ENCODE data around the gene AAMP. TPM values are rescaled to one million over a fixed set of nuclear protein-coding genes. Genes with fewer than 3 reads are reported as not detected.

The AAMP gene
- polyA plus RNA-seq, 12 donors: 74.7 to 93.4 (median 82.9) TPM; not detected in 1

DNA sequence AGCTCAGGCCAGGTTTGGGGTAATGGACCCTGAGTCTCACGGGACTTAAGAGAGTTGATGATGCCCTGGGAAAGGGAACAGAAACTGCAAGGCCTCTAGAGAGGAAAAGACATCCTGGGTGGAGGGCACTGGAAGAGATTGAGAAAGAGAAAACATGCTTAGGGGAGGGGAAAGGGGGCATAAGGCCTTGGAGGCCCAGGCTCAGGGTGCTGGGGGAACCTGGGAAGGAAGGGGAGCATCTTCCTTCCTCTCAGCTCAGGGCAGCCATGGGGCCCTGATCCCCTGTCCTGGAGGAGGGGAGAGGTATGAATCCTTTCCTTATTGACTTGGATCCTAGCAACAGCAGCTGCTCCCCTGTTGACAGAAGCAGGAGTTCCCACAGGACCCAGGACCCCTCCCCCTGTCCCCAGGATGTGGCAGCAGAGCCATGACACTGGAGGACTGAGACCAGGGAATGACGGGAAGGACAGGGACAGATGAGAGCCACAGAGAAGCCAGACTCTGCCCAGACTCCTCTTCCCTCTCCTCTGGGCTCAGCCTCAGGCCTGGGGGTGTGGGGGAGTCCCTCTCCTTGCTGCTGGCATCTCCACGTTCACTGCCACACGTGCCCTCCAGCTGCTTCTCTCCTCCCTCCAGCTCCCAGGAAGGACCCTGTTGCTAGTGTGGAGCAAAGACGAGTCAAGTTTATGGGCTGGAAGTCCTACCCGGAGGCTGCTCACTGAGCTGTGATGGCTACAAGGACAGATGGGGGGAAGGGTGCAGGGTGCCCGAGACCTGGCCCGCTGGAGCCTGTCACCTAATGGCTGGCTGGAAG lies 8.3 kb downstream of the AAMP start:
- DNase-seq: no peak

DNA sequence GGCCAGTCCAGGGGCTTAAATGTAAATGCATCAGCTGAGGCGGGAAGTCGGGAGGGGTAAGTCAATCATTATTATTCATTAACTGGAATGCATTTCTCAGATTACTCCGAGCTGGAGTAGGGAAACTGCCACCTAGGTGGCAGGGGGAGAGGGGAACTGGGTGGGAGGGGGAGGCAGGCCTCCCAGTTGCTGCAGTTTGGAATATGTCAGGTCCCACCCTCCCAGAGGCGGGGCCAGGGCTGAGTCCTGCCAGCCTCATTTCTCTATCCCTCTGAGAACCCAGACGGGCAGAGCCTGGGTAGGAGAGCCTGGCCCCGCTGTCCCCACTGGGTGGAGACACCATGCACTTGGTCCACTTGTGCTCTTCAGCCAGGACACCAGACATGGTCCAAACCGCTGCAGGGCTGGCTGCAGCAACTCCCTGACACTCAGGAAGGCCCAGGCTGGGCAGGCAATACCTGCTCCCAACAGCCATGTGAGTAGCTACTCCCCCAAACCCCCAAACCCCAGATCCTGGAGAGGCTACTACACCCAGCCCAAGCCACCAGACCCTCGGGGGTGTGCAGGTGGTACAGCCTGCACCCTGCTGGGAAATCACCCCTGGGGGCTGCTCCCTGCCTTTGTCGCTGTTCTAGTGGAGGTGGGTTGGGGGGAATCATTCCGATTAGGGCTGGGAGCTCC lies 9.1 kb downstream of the AAMP start, which contains the start of gene GPBAR1:
GPBAR1 (plus strand) TSS at position 274 of the 681 bp plus-strand sequence. CDS start 1,710 bp downstream, outside the sequence.
- no peak for DNase-seq

DNA sequence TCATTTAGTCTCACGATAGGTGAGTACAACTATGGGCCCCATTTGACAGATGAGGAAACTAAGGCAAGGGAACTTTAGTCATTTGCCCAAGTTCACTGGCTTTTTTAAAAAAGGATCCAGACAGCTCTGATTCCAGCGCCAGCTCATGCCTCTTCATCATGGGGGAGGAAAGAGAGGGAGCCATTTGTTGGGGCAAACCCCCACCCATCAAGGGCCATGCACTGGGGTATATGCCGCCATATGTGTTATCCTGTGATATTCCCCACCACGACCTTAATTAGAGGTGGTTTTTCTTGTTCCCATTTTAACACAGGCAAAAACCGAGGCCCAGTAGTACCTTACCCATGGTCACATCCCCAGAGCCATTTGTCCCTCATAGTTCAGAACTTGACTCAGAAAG lies 9.8 kb downstream of the AAMP start:
- DNase-seq: no peak

DNA sequence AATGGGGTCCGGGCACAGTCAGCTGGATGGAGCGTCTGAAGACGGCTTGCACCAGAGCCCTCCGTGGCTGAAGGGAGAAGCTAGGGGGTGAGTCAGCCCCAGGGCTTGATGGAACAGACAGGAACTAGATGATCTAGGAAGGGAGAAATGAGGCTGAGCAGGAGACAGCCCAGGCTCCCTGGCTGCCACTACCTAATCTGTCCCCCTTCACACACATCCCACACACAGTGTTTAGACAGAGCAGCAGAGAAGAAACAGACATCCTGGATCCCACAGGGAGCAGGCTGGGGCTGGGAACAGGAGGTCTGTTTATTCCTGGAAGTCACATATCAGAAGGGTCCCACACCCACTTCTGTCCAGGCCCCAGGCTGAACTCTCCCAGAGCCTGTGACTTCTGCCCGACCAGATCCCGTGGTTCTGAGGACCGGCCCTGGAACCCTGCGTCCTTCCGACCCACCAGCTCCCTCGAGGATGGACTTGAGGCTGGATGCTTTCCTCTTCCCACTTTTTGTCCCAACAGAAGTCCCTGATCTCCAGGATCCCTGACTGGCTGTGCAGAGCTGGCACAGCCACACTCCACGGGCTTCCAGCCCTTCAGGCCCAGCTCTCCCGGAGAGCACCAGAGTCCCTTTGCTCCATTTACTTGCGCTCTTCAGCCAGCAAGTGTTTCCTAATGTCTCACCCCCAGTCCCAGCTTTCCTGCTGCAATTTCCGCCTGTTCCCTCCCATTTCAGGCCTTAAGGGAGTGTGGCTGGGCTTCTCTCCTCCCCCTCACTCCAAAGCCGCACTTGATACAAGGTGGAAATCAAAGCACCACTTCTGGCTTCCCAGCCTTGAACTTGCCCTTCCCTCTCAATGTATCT lies 10.6 kb downstream of the AAMP start:
- no peak for DNase-seq

DNA sequence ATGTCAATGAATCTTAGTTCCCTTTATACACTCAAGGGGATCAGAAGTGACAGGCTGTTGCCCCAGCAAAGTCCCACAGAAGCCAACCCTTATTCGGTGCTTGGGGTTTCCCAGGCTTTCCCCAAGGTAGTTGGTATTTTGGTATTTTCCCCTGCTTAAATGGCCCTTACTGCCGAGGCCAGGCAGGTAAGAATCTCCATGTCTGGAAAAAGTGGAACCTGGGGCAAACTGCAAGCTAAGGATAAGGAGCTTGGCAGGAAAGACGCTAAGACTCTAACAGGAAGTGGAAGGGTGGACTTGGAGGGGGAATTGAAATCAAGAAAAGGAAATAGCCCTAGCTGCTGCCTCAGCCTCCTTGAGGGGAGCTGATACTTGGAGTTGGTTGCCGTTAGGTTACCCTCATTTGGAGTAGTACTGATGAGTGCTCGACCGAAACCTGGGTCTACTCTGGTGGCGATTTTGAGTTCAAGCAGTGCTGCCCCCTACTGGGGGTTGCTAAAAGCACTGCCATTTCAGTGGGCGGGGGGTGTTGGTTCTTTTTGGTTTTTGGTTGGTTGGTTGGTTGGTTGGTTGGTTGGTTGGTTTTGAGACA lies 12.5 kb downstream of the AAMP start:
- no peak for DNase-seq

DNA sequence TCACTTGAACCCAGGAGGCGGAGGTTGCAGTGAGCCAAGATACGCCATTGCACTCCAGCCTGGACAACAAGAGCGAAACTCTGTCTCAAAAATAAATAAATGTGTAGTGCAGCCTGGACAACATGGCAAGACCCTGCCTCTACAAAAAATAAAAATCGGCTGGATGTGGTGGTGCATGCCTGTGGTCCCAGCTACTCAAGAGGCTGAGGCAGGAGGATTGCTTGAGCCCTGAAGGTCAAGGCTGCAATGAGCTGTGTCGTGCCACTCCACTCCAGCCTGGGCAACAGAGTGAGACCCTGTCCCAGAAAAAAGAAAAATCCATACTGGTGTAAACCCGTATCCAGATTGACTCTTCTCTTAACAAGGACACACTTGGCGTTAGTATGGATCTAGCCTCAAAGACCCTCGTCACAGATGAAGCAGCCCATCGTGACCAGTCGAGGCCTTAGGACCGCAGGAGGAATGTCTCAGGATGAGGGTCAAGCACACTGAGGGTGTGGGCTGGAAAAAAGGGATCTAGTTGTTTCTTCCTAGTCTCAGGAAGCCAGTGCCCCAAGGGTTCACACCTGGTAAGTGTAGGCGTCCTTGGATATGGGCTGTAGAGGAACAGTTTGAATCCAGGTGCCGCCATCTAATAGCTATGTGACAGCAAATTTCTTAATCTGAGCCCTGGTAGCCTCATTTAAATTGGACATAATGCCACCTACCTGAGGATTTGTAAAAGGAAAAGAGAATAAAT lies 13.2 kb downstream of the AAMP start:
- no peak for DNase-seq

DNA sequence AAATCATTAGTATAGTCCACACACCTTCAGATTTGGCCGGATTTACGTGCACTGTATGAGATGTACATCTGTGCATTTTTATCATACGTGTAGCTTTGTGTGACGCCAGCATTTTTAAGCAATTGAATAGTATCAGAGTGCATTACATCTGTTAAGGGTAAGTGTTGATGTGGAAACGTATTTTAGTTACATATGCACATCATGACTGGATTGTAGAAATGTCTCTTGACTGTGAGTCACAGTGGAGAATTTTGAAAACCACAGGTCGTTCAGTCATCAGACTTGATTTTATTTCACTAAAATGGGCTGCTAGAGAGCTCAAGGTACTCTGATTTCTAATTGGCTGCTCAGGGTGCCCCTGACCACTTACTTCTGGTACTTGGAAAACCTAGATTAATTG lies 14.5 kb downstream of the AAMP start:
- no peak for DNase-seq

DNA sequence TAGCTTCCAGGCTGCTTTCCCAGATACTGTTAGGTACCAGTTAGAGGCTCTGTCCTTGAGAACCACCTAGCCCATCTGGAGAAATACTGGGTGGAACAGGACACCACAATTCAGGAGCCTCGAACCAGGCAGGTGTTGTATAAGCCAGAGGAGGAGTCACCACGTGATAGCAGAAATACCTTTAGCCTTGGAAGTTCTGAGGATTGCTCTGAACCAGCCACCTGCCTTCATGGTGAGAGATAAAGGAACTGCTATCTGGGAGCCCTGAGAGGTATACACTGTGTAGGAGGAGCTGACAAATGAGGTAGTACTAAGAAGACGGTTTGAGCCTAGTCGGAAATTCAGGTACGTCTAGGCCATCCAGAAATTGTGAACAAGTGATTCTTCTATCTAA lies 16.7 kb downstream of the AAMP start:
- DNase-seq: no peak

DNA sequence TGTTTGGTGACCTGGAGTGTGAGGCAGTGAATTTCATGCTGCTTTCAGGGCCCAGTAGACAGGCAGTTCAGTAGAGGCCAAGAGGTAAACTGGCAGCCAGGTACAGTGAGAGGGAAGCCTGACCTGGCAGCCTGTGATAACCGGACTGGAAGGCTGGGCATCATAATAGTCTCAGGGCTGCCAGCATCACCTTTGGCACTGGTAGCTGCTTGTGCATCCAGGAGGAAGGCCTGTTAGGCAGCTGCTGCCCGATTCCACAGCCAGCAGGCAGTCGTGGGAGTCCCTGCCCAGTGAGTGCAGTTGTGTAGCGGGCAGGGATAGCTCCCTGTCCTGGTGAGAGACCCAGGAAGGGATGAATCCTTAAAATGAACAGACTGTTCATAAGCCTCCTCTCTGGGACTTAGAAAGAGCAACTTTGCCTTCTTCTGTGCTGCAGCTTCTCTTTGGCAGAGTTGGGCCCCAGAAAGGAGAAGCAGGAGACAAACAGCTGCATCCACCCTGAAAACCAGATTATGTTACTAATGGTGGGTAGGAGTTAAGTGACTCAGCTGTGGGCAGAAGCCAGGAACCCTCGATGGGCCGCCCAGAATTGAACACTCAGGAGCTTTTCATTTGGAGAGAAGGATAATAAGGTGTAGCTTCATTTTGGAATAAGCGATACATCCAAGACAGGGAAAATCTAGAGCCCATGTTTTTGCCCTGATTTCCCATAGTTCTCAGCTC lies 17.3 kb downstream of the AAMP start:
- DNase-seq: no peak

DNA sequence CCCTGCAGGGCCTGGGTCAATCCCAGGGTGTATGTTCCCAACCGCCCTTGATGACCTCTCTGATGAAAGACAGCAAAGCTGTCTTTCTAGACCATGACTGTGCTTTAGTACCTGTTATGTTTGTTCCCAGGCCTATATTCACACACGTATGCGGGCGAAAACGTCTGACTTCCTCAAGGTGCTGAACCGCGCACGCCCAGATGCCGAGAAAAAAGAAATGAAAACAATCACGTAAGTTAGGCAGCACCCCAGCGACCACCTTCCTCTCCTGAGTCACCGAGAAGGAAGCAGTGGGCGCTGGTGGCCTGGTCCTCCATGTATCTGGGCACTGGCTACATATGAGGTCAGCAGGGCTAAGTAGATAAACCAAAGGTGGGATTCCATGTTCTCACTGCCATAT lies 20.2 kb downstream of the AAMP start:
- no peak for DNase-seq

DNA sequence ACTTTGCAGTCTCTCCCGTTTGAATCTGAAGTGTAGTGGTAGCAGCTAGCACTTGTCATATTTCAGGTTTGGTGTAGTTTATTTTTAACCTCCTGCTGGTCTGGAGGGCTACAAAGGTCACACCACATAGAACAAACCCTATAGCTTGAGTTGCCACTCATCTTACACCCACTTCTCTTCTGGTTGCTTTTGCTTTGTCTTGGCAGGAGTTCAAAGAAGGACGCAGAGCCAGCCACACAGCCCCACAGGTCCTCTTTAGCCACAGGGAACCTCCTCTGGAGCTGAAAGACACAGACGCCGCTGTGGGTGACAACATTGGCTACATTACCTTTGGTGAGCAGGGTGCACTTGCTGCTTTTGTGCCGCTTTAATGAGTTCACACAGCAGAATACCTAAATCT lies 24.7 kb downstream of the AAMP start:
- no peak for DNase-seq

DNA sequence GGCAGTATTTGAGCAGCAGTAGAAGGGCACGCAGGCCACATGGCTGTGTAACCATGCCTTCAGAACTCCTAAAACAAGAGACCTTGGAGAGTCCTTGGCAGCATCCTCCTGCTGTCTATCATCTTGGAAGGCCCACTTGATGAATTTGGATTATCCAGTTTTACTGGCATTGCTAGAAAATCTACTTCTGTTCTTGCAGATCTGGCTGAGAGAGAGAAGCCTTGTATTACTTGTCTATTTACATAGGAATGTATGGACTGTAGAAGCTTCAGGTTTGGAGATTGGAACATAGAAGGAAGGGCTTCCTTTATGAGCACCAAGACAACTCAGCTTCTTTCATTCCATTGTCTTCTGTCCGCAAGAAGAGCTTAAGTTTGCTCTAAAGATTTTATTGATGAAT lies 25.3 kb downstream of the AAMP start:
- DNase-seq: no peak

DNA sequence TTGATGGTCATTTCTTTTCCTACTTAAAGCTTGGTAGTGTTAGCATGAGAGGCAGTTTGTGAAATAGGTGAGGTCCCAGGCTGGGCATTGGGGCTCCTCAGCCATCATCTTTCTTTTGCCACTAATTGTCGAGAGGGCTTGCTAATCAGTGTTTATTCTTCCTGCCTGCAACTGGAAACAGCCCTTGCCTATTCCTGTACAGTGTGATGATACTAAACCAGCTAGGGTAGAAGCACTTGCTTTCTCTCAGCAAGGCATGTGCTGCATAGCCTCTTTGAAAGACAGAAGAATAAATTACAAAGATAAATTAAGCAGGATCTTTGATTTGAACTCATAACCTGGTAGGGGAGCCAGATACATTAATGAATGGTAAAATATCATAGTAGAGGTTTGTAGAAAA lies 25.7 kb downstream of the AAMP start:
- DNase-seq: no peak

DNA sequence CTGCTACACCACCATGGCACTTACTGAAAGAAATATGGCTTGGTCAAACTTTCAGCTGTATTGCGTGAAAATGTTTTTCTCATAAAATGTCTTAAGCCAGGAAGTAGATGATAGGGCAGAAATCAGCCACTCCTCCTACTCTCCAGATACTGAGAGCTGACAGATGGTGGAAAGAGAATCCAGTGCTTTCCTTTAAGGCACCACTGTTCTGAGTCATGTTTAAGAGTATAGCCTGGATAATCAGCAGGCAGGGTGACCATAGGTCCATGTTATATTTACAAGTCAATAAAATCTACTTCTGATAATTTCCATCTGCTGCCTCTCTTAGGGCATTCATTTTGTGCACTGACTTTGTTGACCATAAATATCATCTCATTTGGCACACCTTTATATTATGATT lies 31.1 kb downstream of the AAMP start:
- DNase-seq: no peak

DNA sequence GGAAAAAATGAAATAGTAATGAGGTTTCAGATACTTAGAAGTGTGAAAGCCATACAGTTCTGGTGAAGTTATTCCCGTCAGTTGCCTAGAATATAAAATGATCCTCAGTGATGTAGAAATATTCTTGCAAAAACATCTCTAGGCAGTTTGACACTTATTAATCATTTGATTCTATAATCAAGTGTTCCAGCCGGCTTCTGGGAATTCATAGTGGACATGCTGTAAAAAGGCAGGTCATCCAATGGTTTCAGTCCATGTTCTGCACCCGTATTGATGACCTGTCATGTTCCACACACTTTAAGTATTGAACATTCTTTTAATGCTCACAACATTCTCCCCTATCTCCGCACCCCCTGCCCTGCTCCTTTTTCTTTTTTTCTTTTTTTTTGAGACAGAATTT lies 33.1 kb downstream of the AAMP start:
- DNase-seq: no peak

DNA sequence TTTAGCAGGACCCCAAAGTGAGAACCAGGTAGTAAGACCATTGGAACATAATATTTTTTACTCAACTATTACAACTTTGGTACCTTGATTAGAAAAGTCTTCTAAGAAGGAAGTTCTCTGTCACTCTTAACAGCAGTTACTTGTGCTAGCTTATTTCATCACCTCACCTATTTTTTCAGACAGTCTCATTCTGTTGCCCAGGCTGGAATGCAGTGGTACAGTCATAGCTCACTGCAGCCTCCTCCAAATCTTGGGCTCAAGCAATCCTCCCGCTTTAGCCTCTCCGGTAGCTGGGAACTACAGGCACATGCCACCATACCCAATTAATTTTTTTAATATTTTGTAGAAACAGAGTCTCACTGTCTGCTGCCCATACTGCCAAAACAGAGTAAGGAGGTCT lies 34.9 kb downstream of the AAMP start:
- no peak for DNase-seq

DNA sequence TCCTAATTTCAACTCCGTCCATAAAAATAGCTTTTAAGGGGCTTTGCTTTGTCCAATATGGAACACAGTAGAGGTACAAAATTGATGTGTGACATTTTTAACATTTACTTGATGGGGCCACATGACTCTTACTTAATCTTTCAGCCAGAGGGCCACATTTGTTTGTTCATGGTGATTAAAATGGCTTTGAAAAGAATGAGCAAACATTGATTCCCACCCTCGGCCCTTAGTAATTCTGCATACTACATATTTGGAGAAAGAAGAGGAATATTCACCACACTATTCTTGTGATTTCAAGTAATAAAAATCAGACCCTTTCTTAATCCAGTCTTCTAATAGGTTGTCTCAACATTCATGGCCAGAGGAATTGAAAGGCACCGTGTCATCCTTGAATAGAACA lies 35.4 kb downstream of the AAMP start:
- DNase-seq: no peak

DNA sequence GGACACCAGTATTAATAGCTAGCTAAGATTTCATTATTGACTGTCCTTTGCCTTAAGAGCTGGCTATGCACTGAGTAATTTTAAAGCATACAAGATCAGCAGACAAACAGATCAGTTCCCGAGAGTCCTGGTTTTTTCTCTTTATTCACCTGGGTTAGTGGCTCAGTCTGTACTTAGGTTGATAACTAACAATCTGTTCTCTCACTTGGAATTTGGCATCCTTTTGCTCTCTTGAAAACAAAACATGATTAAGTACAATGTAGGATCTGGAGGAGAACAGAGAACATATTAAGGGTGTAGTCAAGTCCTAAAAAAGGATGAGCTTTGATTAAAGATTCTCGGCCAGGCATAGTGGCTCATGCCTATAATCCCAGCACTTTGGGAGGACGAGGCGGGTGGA lies 36.4 kb downstream of the AAMP start:
- no peak for DNase-seq

DNA sequence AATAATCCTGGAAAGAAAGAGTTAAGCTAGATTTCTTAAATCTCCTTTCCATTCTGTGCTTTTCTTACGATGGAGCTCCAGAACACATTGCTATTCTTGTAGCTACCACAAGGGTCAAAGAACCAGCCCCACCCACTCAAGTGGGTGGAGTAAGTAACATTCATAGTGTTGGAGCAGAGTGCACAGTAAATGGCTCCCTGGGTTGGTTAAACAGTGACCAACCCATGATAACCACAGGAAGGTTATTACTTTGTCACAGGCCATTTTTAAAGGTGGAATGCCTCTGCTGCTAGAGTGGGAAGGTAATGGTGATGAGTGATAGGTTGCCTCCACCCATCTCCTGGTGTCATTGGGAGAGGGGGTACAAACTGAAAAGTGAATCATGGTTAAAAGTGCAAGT lies 39.1 kb downstream of the AAMP start:
- no peak for DNase-seq

DNA sequence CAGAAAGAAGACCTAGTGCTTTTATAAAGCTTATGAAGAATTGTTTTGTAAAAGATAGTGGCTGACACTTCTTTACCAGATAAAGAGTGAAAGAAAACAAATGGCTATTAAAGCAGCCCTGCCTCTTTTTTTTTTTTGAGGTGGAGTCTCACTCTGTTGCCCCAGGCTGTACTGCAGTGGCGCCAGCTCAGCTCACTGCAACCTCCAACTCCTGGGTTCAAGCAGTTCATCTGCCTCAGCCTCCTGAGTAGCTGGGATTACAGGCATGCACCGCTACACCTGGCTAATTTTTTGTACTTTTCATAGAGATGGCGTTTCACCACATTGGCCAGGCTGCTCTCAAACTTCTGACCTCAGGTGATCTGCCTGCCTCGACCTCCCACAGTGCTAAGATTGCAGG lies 40.1 kb downstream of the AAMP start:
- no peak for DNase-seq

DNA sequence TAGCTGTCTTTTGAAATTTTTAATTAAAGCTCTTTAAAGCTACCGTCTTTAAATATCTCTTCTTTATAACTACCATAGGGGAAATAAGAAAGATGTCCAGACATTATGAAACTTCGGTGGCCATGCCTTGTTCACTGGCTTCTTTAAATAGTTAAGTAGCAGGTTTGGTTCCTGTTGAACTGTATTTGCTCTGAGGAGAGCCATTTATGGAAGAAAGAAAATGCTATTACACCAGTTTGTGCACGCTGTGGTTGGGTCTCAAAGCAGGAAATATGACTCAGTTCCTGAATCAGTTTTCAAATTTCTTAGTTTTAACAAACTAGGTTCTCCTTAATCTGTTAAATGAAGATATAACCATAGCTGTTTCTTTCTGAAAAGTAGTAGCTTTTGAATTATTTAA lies 40.7 kb downstream of the AAMP start:
- DNase-seq: no peak

Data from muscle of arm (tissue), 12 donors.